Inflammatory macrophage treated with lipopolysaccharide for 4 hours (primary cell): ENCODE measurements around the gene VWA8.
"Not testable (repeated sequence)": the region's sequence is repeated elsewhere in the genome, so short reads cannot be mapped to it uniquely, and the experiment has no call there.

Experiments
- DNase-seq: peaks from one replicate; pipeline ENCODE4 v3.0.0-alpha.2; 2020

The VWA8 gene

DNA sequence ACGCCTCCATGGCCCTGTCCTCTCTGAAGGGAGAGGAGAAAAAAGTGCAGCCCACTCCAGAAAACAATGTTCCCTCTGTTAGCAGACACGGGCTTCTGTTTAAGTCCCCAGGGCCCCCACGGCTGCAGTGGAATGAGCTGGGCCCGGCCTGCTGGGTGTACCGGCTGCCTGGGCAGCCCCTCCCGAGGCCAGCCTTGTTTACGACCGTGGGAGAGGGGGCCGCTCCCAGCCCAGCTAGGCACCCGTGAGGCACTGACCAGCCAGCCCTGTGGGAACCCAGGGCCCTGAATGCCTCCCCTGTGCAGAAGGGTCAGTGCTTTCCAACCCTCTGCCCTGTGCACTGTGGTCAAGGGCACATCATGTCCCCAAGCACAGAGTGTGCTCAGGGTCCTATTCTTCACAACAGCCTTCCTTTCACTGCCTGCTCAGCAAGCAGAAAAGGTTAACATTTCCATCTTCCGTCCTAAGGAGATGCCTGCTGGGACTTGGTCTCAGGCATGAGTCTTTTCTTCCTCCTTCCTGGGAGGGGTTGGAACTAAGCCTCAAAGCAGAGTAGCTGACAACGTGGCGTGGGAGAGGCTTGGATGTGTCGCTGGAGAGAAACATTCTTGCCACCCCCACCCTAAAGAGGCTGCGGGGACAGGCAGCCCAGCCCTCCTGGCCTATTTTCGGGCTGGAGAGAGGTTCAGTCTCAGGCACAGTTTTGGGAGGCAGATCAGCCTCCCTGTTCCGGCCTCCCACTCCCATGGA lies 413.5 kb downstream of the VWA8 start:
- no peak for DNase-seq

DNA sequence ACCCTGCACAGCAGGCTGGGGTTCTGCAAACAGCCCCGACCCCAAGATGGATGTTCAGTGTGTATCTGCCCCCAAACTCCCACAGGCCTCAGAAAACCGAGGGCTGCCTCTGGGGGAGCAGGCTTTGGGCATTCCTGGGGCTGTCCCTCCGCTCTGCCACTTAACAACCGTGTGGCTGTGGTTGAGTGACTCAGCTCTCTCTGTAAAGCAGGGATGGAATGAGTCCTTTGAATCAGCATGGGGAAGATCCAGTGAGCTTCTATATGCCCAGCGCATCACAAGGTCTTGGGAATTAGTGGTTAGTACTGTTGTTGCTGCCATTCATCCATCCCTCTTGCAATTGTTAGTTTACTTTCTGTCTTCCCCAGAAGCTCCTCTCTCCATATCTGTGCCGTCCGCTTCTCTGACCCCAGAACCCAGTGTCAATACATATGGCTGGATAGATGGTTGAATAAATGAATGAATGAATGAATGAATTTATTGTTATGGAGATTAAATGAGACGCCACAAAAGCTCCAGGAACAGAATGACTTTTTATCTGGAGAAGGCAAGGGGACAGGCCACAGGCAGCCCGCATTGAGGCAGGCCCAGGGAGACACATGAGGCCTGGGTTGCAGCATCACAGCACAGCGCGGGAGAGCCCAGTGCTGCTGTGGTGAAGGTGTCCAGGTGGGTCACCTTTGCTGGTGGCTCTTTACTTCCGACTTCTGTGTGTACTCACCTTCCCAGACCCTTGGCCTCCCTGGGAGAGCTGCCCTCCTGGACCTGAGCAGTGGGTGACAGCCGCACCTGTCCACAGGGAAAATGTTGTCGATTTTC lies 414.3 kb downstream of the VWA8 start:
- peak; percentile 29 for DNase-seq

DNA sequence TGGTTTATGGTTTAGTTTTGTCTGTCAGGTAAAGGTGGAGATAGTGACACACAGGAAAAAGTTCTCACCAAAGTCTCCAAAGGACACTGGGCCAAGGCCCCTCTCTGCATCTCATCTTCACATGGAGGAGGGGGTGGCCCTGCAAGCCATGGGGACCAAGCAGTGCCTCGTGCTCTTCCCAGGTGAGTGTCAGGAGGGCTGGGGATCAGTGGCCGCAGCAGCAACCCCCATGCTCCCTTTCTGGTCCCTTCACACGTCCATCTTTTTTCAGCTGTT lies 415.5 kb downstream of the VWA8 start:
- DNase-seq: no peak

DNA sequence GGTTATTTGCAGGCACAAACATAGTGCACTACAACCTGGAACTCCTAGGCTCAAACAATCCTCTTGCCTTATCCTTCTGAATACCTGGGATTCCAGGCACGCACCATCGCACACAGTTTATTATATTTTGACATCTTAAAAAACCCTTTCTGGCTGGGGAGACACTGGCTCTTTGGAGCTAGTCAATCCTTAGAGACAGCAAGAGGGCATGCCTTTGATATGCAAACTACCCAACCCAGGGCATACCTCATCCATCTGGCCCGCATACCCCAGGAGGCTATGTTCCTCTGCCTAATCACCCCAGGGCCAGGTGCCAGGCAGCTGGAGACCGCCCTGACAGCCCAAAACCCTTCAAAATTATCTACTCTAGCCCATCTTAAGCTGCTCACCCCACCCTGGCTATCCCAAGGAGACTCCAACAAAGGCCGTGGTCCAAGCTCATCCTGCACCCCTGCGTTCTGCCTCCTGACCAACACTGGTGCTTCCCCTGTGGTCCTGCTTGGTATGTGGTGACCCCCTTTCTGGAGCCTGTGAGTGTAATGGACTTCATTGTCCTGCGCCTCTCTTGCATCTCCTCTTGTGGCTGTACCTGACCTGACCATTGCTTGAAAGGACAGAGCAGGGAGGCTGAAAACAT lies 417.1 kb downstream of the VWA8 start:
- no peak for DNase-seq

DNA sequence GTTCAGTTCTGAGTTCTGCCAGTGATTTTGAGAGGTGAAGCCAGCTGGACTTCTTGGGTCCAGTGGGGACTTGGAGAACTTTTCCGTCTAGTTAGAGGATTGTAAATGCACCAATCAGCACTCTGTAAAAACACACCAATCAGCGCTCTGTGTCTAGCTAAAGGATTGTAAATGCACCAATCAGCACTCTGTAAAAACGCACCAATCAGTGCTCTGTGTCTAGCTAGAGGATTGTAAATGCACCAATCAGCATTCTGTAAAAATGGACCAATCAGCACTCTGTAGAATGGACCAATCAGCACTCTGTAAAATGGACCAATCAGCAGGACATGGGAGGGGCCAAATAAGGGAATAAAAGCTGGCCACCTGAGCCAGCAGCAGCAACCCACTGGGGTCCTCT lies 418.1 kb downstream of the VWA8 start:
- DNase-seq: not testable (repeated sequence)

DNA sequence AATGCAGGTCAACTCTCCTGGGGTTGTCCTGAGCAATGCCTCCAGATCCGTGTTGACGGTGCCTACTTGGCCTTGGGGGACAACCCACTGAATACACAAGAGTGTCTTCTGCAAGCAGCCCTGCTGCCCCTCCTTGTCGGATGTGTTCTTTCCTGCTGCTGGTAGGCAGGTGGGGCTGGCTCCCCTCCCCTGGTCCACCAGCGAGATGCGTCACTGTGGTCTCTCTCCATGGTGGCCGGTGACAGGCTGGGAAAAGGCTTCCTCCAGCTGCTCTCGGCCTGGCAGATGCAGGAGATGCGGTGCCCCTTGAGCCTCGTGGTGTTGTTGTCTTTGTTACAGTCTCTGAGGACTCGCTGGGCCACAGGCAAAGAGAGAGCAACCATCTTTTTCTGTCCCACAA lies 418.6 kb downstream of the VWA8 start:
- DNase-seq: no peak

DNA sequence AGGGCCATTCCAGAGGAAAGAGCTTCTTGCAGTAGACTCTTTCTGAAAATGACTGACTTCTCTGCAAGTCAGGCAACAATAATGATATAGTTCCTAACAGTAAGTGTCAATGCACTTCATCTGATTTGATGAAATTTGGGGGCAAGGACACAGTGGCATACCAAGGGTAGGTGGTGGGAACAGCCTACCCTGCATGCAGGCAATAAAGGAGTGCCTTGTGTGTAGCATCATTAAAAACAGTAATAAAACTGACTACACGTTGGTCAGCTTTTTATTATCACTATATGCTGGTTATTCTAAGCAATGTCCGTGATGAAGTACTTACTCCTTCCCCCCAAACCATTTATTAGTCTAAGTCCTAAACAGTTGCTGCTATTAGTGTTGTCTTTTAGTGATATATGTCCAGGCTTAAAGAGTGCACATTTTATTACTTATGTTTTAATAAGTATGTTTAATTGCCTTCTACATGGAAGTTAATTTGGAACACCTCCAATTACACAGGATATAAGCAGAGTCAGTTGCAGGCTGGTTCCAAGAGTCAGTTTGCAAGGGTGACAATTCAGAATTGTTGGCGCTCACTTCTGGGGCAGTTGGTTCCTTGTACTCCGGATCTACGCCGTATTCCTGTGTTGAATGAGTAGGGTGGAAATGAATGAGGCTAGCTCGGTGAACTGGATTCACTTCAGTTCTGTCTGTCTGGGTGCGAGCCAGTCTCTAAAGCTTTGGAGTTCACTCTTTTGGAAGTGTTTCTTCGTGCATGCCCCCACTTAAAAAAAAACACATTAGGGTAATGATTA lies 419.6 kb downstream of the VWA8 start:
- no peak for DNase-seq

DNA sequence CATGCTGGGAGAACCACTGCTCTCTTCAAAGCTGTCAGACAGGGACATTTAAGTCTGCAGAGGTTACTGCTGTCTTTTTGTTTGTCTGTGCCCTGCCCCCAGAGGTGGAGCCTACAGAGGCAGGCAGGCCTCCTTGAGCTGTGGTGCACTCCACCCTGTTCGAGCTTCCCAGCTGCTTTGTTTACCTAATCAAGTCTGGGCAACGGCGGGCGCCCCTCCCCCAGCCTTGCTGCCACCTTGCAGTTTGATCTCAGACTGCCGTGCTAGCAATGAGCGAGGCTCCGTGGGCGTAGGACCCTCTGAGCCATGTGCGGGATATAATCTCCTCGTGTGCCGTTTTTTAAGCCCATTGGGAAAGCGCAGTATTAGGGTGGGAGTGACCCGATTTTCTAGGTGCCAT lies 420.7 kb downstream of the VWA8 start:
- not testable (repeated sequence) for DNase-seq

DNA sequence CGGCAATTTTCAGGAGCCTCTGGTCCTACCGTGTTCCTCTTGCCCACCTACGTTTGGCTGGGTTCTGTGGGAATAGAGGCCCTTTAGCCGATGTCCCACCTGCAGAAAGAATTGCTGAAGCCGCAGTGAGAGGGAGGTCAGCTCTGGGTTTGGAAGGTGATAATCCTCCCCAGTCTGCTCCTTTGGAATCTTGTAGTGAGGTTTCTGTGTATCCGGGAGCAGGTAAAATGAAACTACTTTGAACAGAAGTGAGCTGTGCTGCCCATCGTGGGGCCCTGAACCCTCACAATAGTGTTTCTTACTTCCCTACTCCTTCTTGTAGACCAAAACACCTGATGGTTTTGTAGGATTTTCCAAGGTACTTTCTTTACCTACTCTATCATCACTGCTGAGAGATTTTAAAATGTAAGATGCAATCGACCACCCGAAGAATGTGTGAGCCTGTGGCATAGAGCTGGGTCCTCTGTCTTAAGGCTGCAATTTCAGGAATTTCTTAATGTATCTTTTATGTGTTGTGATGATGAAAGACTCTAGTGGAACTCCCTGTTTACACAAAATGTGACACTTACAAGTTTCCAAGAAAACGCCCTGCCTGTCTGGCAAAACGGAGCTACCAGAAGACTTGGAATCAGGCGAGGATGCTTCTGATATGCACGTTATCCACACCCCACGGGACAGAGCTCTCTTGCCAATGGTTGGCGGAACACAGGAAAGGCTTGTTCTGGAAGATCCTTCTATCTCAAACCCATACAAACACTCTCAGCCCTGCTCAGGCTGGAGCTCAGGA lies 427.4 kb downstream of the VWA8 start:
- DNase-seq: no peak

DNA sequence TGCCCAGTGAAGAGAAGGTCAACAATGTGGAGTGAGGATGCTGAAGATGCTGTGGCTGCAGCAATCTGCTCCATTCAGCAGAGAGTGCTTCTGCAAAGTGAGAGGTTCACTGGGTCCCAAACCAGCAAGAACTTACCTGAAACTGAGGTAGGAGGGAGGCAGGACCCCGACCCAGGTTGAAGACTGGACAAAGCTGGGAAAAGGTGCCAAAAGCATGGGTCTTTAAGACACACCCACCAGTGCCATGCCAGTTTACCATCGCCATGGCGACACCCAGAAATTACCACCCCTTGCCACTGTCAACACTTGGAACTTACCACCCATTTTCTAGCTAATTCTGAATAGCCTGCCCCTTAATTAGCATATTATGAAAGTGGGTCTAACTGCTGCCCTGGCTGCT lies 432.9 kb downstream of the VWA8 start:
- DNase-seq: no peak

DNA sequence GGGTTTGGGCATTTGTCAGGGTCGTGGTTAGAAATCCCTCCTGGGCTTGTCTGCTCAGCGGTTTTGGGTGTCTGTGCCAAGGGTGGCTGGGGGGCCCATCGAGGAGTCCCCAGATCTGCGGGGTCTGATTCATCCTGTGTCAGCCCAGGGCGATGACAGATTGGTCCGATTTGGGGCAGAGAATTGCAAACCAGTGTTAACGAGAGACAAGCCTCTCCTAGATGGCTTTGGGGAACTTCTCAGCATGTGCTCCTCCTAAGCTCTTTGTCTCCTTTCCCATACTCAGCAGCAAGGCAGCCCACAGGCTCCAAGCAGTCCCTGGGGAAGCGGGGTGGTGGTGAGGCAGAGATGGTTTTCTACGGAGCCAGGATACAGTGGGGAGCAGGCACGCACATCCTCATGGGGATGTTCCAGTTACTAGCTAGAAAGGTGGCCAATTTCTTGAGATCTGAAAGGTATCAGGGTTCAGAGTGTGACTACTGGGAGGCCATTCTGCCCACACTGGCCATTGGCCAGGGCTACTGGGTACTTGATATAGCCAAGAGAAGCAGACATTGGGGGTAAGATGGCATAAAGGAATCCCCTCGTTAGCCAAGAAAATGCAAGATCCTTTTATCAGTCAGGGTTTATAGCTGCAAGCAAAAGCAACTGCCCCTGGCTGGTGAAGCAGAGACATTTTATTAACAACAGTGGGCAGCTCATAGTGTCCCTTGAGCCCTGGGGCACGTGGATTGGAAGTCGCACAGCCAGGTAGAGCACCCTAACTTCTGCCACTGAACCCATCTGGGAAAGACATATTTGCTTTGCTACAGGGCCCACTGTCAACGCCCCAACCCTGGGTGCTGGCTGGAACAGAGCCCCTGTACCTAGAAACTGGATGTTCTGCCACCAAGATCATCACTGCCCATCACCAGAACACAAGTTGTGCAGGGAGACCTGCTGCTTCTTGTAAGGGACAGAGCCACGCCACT lies 440.0 kb downstream of the VWA8 start:
- DNase-seq: no peak

DNA sequence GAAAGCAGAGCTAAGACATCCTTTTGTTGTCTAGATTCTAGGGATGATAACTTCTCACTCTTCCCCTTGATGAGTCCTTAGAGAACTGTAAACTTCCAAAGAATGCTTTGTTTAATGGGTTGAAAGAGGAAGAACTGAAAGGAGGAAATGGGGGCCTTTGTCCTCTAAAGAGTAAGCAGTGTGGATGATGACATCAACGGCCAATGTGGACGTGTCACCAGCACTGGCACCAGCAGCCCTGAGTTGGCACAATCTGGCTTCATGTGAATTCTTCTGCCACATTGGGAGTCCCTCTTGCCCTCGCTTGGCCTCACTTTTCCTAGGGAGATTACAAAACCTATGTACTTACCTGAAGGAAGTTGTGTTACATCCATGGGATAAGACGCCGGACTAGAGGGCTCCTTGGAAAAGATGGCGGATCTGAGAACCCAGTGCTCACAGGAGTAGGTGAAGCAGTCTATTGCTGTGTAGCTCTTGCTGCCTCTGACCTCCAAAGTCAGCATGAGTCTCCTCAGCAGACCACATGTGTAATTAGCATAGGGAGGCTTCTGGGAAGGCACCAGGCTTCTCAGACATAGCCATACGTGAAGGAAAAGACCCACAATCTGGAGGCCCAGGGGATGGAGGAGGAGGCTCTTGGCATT lies 440.8 kb downstream of the VWA8 start:
- peak; percentile 89 for DNase-seq
